HUES48 (cell line): ENCODE results near the gene JHY.

Source experiments
- H3K27ac ChIP-seq: one replicate; pipeline ENCODE4 v1.7.0; 2013; ENCODE audit warnings: low read depth, low read length, inconsistent platforms
- H3K27me3 ChIP-seq: 2 replicates; pipeline ENCODE4 v1.6.1; 2013; ENCODE audit warnings: mild to moderate bottlenecking, low read length; ENCODE audit not compliant: control insufficient read depth, insufficient read depth
- H3K36me3 ChIP-seq: 2 replicates; pipeline ENCODE4 v1.6.1; 2013; ENCODE audit warnings: low read length; ENCODE audit not compliant: control insufficient read depth, insufficient read depth
- H3K4me1 ChIP-seq: 2 replicates; pipeline ENCODE4 v1.6.1; 2013; ENCODE audit warnings: mild to moderate bottlenecking, low read length; ENCODE audit not compliant: control insufficient read depth, insufficient read depth
- H3K4me3 ChIP-seq: 2 replicates; pipeline ENCODE4 v1.5.1; 2013; ENCODE audit warnings: mild to moderate bottlenecking, low read depth, low read length
- H3K9ac ChIP-seq: 2 replicates; pipeline ENCODE4 v1.6.1; 2013; ENCODE audit warnings: mild to moderate bottlenecking, low read depth, low read length, moderate library complexity
- H3K9me3 ChIP-seq: 2 replicates; pipeline ENCODE4 v1.6.1; 2013; ENCODE audit warnings: low read length; ENCODE audit not compliant: control insufficient read depth, insufficient read depth

Gene JHY

GRCh38 chr11:122981388-122982264, 99.1 kb downstream of the JHY start, which contains the start of gene BSX:
Gene BSX, minus strand, starts transcription at chr11:122981834. Its CDS starts 163 bp downstream, at chr11:122981671.
- Histone ChIP-seq H3K9ac (no peak within 1 kb of the TSS), H3K4me1 (peaks cover 19% of the 10 kb centered on the region), H3K27ac (no peak within 1 kb of the TSS), H3K4me3 (peak within 1 kb of the TSS; percentile 32; the same call in 1 of the 2 replicates), H3K9me3 (no peaks in the 10 kb centered on the region), H3K27me3 (peaks cover 99% of the 10 kb centered on the region), H3K36me3 (no peaks in the 10 kb centered on the region)

- H3K27me3 ChIP-seq: peaks cover 91% of the 10 kb centered on the region
- H3K9me3 ChIP-seq: no peaks in the 10 kb centered on the region
- no peaks in the 10 kb centered on the region for H3K36me3 ChIP-seq
- H3K4me1 ChIP-seq: peaks cover 13% of the 10 kb centered on the region
- H3K27ac ChIP-seq: no peak overlapping the region
- no peak overlapping the region for H3K9ac ChIP-seq
- peak overlapping the region; percentile 82 for H3K4me3 ChIP-seq
Observed at GRCh38 chr11:122983438-122984185, 101.1 kb downstream of the JHY start.

DNA sequence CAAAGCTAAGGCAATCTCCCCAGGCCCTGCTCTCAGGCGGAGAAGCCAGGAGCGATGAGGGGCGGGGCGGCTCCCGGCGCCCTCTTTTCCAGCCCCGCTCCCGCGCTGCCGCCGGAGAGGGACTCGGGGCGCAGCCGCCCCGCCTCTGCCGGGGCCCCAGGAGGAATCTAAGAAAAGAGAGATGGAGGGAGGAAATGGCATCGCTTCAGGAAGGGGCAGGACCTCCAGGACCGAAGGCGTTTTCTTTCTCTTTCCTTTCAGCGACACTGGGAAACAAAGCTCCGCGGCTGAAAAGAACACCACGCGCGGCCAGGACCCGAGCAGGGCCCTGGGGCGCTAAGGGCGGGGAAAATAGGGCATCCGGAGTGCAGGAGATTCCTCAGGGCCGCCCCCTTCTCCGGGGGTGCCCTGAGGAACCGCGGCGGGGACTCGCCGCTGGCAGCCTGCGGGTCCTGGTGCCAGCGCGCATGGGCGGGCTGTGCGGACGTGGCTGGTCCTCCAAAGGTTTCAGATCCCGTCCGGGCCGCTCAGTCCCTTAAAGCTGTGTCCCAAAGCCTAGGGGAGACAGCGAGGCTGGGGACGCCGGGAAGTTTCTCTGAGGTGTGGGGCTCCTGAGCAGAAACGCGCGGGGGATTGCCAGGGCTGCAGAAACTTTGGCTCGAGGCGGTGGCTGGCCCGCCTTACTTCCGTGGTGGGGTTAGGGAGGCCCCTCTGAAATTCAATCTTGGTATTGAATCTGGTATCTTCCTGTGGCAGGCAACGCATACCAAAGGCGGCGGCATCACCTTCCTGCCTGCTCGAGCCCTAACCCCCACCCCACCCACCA, 101.8 kb downstream of the JHY start:
- Histone ChIP-seq H3K4me3 (peak overlapping the region; percentile 82), H3K27ac (no peak overlapping the region), H3K27me3 (peaks cover 89% of the 10 kb centered on the region), H3K4me1 (peaks cover 11% of the 10 kb centered on the region), H3K9me3 (no peaks in the 10 kb centered on the region), H3K36me3 (no peaks in the 10 kb centered on the region), H3K9ac (no peak overlapping the region)

GRCh38 chr11:122995526-122995925, 113.0 kb downstream of the JHY start:
- H3K4me1 ChIP-seq: peaks cover 13% of the 10 kb centered on the region; the same call in 1 of the 2 replicates
- H3K4me3 ChIP-seq: no peak overlapping the region
- no peak overlapping the region for H3K27ac ChIP-seq
- no peak overlapping the region for H3K9ac ChIP-seq
- H3K9me3 ChIP-seq: no peaks in the 10 kb centered on the region
- H3K36me3 ChIP-seq: no peaks in the 10 kb centered on the region
- no peaks in the 10 kb centered on the region; the same call in 1 of the 2 replicates for H3K27me3 ChIP-seq

DNA sequence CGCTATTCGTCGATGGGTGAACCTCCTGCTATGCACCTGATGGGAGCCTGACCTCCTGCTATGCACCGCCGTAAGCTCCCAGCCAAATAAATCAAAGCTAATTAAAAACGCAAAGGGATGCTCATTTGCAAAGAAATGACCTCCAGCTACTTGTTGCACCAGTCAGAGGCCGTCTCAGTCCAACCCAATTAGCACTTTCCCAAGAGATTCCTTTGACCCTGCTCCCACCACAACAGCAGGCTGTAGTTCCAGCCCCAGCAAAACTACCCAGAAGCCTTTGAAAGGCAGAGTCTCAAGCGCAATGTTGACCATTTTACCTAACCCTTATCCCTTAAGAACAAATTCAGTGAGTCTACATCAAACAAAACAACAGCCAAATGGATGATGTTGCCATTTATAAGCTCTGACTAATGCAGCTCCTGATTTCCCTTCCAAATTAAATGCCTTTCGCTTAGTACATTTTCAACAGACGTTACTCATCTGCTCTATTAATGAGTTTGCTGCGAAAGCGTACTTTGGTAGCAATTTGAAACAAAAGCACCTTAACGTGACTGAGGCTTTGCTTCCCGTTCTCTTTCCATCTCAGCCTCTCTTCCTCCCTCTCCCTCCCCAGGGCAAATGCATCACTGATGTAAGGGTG, 116.3 kb downstream of the JHY start:
- Histone ChIP-seq H3K36me3 (no peaks in the 10 kb centered on the region), H3K4me3 (no peak overlapping the region; the same call in 1 of the 2 replicates)

DNA sequence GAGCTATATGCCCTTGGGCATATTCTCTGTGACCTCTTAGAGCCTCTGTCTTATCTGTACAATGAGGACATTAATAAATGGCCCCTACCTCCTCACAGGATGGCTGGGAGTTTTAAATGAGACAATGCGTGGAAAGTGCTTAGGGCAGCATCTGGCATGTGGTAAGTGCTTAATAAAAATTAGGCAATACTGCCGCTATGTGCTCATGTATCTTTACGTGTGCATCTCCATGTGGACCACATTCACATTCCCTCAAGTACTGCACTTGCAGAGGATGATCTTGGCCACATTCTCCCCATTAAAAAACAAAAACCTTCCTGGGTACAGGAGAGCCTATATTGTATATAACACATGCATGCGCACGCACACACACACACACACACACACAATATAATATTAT, 118.2 kb downstream of the JHY start:
- peaks cover 13% of the 10 kb centered on the region; the same call in 1 of the 2 replicates for H3K4me1 ChIP-seq
- no peaks in the 10 kb centered on the region; the same call in 1 of the 2 replicates for H3K27me3 ChIP-seq
- no peak overlapping the region for H3K9ac ChIP-seq
- no peak overlapping the region for H3K27ac ChIP-seq
- no peaks in the 10 kb centered on the region for H3K9me3 ChIP-seq
- no peak overlapping the region for H3K4me3 ChIP-seq
- H3K36me3 ChIP-seq: no peaks in the 10 kb centered on the region

More for the DNA sequence above, 116.3 kb downstream of the JHY start:
- no peaks in the 10 kb centered on the region for H3K9me3 ChIP-seq
- H3K4me1 ChIP-seq: peaks cover 13% of the 10 kb centered on the region; the same call in 1 of the 2 replicates
- no peak overlapping the region for H3K9ac ChIP-seq
- no peak overlapping the region for H3K27ac ChIP-seq
- H3K27me3 ChIP-seq: no peaks in the 10 kb centered on the region; the same call in 1 of the 2 replicates

DNA sequence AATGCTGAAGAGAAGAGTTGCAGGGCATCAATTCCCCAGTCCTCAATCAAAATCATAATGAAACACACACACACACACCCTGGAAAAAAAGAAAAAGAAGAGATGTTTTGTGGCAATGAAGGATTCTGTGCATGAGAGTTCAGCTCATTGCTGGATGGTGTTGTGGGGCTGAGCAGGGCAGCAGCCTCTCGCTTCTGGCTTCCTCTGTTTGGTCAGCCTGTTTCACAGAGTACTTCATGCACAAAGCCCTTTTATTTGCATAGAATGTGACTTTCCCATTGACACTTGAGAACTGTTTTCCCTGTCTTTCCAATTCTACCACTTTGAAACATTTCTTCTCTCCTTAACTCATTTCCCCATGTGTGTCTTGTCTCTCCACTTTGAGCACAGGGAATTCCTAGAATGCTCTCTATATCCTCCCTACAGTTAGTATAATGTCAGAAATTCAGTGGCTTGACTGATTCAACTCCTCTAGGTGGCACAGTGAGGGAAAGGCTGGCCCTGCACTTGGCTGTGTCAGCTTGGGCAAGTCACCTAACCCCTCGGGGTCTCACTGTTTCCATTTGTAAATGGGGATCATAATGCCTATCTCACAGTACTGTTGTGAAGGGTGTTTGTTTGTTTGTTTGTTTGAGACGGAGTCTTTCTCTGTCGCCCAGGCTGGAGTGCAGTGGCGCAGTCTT, 124.4 kb downstream of the JHY start:
- H3K9me3 ChIP-seq: no peaks in the 10 kb centered on the region
- H3K4me1 ChIP-seq: peaks cover 8% of the 10 kb centered on the region
- H3K4me3 ChIP-seq: no peak overlapping the region
- no peak overlapping the region for H3K9ac ChIP-seq
- no peaks in the 10 kb centered on the region for H3K27me3 ChIP-seq
- H3K36me3 ChIP-seq: no peaks in the 10 kb centered on the region
- no peak overlapping the region for H3K27ac ChIP-seq
